Urothelium cell line (cell line): ENCODE data around the gene ATOH8.

ENCODE experiments used
- DNase-seq: peaks from one replicate; pipeline ENCODE4 v3.0.0; 2011; ENCODE audit warnings: low spot score, mixed read lengths
- FAIRE-seq: peaks from 2 replicates; lab custom pipeline; 2011; peaks lifted over from hg19 to GRCh38; lab: Jason Lieb, UNC

The ATOH8 gene

DNA sequence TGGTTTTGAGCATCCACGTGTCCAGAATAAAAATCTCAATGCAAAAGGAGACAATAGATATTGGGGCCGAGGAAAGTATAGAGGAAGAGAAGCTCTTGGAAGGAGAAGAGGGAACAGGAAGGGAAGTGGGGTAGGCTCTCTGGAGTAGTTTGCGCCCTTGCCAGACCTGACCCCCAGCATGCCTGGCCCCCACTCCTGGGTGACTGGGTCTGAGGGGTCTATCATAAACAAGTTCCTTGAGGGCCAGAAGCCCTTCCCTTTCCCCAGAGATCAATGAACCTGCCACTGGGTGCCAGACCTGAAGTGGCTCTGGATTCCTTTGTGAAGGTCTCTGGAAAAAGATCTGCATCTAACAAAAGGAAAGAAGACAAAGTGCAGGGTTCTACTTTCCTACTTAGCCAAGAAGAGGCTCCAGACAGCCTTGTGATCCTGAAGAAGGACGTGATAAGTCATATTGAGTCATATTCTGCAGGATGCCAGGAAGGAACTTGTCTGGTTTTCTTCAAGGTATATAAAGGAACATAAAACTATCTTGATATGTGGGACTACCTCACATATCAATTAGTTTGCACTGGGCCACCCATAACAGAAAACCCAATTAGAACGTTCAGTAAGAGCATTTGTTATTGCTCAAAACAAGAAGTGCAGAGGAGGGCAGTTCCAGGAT lies 18.7 kb upstream of the ATOH8 start:
- DNase-seq (no peak), FAIRE-seq (no peak)

DNA sequence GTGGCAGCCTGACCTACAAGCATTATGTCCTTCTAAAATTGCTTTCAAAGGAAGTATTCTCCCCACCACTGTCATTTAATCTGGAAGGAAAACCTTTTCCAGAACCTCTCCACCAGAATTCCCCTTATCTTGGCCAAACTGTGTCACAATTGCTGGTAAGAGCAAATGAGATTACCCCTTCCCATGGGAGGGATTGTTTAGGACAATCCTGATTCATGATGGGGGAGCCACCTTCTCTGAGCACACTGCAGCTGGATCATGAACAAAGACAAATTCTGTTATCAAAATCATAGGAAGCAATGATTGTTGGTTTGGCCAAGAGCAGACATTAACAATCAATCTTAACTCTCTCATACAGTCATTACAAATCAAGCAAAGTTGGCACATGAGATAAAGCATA lies 18.1 kb upstream of the ATOH8 start:
- FAIRE-seq (no peak), DNase-seq (no peak)

DNA sequence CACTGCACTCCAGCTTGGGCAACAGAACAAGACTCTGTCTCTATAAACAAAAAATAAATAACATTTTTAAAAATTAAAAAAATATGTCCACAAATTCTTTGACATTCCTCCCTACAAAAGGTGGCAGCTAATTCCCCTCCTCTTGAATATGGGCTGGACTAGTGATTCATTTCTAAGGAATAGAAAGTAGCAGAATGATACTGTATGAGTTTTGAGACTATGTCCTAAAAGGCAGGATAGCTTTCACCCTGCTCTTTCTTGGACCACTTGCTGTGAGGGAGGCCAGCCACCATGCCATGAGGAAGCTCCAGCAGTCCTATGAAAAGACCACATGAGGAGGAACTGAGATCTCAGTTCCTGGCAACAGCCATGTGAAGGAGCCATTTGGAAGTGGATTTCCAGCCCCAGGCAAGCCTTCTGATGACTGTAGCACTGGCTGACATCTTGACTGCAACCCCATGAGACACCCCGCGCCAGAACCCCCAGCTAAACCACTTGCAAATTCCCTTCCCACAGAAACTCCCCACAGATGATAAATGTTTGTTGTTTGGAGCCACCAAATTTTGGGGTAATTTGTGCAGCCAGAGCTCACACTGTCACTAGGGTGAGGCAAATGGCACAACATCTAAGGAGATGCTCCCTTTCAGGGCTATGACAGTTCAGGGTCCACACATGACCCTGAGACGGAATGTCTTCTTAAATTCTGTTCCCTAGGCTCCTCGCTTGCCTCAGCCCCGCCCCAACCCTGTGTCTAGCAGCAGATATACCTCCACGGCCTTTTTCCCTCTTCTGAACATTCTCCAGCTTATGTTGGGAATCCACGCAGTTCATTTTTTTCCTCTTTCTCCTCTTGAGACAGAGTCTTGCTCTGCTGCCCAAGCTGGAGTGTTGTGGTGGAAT lies 17.1 kb upstream of the ATOH8 start:
- no peak for FAIRE-seq
- DNase-seq: no peak

DNA sequence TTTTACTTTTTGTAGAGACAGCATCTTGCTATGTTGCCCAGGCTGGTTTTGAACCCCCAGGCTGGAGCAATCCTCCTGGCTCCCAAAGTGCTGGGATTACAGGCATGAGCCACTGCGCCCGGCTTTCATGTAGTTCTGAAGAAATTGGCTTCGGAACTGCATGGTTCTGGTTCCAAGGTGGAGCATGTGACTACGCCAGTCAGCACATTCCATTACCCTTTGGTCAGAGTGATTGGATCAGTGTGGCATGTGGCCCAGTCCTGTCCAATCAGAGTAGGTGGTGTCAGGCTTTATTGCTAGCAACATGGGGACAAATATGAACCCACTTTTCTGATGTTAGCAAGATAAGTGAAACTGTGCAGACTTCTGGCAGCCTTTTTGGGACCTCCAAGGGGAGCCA lies 16.3 kb upstream of the ATOH8 start:
- FAIRE-seq (no peak), DNase-seq (peak; percentile 53)

DNA sequence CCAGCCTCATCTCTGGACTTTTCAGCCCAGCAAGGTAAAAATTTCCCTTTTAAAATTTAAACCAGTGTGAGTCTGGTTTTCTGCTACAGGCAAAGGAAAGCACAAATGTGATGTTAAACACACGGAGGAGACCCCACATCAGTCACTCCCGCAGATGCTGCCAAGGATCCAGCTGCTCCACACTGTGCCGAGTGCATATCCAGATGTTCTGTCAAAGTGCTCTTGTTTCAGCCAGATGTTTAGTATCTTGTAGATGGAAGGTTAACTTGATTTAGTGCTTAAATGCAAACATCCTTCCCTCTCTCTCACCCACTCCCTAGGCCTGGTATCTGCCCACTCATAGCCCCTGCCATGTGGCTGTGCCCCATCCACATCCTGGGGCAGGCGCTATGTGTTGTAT lies 15.8 kb upstream of the ATOH8 start:
- FAIRE-seq (no peak), DNase-seq (no peak)

DNA sequence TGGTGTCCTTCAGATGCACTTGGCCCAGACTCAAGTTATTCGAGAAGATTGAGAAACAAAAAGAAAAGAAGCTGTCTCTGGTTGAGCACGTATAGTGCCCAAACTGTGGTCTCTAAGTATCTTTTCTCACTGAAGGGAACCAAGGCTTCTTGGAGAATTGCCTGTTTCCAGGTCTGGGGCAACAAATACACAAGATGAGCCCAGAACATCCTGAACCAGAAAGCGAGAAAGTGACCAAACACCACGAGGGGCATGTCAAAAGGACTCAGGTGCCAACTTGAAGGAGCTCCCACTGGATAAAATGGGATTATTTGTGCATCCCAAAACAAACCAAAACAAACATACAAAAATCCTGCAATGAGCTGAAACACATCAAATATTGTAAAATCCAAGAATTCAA lies 13.6 kb upstream of the ATOH8 start:
- no peak for FAIRE-seq
- DNase-seq: no peak

DNA sequence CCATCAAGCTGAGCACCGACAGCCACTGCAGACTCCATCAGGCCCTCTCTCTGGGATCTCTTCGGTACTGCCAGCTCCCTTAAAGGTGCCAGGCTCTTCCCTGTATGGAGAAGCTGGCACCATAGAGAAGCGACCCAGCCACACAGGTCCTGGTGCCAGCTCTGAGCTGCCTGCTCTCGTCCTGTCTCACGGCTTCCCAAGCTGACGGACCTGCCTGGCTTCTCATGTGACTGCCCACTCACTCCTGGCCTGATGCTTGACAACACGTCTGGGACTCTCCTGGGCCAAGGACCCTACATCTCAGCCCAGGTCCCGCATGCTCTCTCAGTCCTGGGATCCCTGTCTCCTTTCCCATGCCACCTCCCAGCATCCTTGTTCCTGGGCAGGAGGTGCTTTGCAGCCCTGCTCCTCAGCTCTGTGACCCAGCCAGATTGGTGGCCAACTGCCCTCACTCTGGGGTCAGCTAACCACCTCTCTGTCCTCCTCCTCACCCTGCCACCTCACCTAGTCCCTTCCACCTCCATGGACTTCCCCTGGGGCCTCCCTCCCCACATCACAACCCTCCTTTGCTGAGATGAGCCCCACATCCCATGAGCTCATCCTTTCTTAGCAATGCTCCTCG lies 12.5 kb upstream of the ATOH8 start:
- DNase-seq (no peak), FAIRE-seq (no peak)

DNA sequence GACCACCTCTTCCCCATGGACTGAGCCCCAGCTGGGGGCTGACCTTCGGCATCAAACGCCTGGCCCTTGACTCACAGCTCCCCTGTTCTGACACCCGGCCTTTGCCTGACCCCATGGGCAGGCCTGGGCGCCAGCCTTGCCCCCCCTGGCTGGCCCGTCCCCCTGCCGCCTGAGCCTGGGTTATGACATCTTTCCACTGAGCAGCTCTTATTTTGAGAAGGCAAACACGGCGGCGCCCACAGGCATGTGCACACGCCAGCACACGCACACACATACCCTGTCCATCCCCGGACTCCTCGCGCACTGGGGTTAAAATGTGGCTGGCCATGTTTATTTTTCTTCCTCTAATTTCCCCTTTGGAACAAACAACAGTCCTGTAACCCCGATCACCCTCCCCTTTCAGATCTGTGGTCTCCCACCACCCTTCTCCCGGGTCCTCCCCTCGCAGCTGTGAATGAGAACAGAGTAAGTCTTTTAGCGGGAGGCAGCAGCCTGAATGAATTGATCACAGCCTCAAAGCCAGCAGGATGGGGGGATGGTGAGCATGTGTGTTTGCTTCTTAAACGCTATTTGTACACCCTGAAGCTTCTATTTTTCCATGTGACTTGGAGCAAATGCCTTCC lies 11.8 kb upstream of the ATOH8 start:
- DNase-seq: peak; percentile 71
- FAIRE-seq: peak; percentile 59

DNA sequence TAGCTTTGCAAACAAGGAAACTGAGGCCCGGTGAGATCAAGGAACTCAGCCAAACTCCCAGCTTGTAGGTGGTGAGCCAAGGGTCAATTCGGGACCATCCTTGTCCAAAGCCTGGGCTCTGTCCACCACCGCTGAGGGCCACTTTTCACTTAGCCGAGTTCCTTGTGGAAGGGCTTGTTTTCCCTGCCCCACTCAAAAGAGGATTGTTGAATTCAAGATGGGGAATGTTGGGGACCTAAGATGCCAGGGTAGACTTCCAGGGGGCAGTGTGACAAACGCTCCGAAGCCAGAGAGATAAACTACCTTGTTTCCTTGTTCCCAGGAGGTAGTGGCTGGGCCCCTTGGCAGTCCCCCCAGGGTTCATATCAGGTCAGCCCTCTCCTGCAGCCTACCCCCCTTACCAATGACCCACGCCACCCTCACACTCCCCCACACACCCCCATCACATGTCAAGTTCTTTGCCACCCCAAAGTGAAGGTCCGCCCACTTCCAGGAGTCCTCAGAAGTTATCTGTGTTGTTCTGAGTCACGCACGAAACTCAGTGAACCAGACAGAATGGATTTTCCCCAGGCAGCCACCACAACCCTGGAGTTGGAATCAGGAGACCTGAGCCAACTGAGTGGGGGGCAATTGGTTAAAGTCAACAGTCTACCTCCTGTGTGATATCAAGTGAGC lies 10.3 kb upstream of the ATOH8 start:
- DNase-seq (no peak), FAIRE-seq (no peak)

DNA sequence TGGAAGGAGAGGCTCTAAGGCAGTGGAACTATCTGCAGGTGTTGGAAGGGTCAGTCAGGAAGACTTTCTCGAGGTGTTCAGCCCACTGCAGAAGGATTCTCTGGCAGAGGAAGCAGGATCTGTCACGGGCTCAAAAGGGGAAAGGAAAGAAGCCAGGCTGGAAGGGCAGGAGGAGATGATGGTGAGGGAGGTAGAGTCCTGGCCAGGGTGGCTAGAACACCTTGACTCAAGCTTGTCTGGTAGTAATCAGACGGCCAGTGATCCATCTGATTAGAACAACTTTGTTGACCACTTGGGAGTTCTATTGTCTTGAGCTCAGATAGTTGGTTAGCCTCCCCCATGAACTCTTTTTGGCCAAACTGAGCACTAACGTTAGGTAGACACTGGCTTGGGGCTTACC lies 9.7 kb upstream of the ATOH8 start:
- DNase-seq: no peak
- no peak for FAIRE-seq

DNA sequence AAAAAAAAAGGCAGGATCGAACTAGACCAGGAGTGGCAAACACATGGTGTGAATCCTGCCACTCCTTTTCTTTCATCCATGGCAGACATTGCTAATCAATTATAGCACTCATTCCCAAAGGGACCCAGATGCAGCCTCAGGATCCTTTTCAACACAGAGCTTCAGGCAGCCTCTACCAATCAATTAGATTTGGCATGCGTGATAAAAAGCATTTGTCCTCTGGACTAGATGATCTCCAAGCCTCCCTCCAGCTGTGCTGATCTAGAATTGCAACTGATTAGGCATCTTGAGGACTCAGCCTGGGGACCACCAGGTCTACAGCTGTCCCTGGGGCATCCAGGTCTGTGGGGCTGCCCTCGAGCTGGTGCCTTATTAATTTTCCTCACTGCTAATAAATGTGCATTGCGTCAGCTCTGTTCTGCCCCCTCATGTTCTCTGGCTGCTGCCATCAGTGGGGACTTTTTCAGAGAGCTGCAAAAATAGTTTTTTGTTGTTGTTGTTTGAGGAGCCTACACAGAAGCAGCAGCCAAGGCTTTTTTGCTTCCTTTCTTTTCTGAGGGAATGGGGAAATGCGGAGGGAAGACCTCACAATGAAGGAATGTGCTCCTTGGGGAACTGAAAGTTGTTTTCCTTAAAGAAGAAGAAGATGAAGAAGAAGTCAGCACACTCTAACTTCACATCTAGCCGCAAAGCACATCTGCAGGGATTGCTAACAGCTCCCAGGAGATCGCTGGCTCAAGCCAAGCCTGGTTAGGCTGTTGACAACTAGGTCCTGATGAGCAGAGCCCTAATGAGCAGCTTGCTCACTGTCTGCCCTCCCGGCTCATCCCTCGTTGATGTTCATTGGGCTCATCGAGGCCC lies 8.8 kb upstream of the ATOH8 start:
- no peak for DNase-seq
- no peak for FAIRE-seq

DNA sequence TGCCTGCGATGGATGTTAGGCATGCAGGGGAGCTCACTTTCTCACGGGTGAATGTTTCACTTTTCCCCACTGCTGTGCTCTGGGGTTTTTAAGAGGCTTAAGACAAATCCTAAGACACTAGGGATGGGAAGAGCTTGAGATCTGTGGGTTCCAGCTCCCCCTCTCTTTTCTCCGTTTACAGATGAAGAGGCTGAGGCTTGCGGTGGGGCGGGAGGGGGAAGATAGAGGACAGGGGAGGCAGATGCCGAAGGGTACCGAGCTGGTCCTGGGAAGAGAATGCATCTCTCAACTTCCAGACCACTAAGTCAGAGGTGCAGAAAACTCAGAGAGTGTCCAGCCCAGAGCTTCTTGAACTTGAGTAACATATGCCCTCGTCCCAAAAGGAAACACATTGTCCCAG lies 8.2 kb upstream of the ATOH8 start:
- no peak for DNase-seq
- FAIRE-seq: no peak

DNA sequence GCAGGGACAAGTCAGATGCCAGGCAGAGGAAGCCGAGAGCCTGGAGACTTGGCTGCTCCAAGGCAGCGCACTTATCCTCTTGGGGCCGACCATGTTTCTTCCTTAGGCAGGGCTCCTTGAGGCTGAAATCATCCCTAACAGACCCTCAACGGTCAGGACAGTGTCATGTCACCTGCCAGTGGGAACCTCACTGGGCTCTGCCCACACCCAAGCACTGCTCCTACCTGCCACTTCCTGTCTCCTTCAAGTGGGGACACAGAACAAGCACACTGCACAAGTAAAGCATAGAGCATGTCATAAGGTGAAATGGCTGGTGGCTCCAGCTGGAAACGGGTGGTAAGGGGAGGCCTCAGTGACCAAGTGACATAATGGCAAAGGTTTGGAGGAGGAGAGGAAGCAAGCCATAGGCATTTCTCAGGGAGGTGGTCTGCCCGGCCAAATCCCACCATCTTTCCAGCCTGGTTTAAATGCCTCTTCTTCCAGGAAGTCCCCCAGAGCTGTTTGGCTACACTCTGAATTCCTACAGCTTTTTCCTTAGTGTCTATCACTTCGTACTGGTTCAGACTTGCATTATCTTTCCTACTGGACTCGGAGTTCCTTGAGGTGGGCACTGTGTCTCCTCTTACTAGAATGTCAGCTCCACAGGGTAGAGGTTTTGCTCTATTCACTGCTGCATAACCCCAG lies 7.3 kb upstream of the ATOH8 start:
- DNase-seq (no peak), FAIRE-seq (no peak)

DNA sequence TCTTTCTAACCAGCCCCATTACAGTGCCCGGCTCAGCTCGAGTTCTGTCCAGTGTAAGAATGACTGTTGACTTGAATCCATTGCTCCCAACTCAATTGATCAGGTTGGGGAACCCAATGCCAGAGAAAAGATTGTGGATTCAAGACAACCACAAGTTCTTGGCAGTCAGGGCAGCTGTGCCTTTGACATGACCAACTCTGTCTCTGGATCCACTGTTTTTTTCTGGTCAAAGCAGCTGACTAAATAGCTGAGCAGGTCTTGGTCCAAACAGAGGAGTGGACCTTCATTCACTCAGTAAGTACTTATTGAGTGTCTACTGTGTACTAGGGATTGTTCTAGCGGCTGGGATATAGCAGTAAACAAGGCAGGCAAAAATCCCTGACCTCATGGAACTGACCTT lies 6.3 kb upstream of the ATOH8 start:
- FAIRE-seq (no peak), DNase-seq (no peak)

DNA sequence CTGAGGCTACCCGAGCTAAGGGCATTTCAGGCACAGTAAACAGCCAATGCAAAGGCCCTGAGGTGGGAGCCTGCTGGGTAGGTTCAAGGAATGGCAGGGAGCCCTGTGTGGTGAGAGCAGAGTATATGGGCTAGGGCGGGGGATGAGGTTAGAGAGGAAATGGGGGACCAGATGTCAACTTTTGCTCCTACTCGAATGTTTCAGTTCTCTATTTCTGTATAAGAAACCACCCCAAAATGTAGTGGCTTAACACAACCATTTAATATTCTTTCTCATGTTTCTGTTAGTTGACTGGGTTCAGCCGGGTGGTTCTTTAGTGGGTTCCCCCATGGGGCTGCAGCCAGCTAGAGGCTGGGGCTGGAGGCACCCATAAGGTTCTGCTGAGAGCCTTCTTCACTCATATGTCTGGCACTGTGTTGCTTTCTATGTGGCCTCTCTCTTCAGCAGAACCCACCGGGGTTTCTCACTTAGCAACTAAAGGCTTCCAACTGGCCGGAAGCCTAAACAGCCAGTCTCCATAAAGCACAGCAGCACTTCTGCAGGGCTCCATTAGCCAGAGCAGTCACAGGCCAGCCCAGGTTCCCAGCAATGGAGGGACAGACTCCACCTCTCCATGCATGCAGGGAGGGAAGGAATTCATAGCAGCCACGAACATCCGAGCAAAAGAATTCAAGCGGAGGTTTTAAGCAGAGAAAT lies 5.6 kb upstream of the ATOH8 start:
- FAIRE-seq: no peak
- no peak for DNase-seq

DNA sequence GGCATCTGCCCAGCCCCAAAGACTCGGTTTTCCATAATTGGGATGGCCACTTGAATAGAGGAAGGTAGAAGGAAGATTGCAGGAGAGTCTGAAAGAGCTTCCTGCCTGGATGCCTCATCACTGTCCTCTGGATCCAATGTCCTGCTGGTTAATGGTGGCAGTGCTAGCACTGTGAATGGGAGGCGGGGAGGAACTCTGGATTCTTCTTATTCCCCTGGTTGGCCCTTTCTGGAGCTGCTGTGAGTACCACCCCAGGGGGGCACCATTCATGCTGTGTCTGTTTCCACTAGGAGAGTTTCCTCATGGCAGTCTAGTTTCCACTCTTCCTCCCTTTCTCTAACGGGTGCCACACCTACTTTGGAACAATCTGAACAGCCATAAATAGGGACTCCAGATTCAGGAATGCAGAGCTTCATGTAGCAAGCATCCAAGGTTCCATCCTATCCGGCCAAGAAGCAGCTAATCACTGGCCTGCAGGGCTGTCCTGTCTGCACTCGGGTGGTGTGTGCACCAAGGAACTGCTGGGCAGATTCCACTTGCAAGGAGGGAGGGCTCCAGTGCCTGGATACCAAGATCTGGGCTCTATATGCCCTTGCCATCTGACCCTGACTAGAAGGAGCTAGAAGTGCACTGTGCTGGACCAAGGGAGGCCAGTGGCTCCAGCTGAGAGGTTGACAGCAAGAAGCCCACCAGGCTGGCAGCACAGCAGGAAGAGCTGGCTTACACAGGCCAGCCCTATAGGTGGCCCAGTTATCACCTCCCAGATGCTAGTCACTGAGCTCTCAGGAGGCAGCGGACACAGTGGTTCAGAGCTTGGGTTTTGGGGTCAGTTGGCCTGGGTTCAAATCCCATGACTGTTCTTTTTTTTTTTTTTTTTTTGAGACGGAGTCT lies 4.6 kb upstream of the ATOH8 start:
- FAIRE-seq (no peak), DNase-seq (no peak)

DNA sequence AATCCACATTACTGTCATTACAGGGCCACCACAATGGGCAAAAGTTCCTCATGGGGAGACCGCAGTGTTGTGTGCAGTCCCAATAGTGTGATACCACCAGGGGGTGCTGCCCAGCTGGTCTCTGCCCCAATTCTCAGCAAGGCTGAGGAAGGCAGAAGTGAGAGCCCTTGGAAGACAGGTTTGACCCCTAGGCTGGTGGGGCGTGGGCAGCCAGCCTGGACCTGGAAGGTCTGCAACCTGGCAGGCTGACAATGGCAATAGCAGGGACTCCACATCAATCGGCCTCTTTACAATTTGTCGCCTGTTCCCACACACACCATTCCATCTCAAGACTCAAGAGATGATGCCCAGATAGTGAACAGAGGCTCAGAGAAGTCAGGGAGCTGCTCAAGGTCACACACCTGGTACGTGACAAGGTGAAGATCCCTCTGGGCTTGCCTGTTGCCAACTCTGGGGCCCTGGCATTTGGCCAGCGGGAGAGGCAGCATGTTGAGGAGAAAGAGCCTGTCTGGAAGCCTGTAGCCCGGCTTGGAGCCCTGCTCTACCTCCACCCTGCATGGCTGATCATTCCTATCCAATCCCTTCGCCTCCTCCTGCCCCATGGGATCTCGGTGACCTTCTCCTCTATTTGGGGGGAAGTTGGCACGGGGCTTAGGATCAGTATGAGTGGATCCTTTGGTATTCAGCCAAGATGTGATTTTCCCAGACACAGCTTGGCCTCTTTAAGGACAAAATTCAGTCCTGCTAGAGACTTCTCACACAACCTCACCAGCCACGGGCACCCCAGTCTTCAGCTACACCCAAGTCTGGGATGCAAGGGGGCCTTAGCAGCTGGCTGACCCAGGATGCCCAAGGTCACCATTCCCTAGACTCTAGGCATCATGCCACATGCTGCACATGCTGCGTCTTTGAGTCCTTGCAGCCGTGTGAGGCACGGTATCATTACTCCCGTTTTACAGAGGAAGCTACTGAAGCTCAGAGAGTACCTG lies 2.9 kb upstream of the ATOH8 start:
- FAIRE-seq (peak; percentile 42), DNase-seq (peak; percentile 60)
